ENCODE measurements around the gene G3BP1.
"Not testable (repeated sequence)": the region's sequence is repeated elsewhere in the genome, so short reads cannot be mapped to it uniquely, and the experiment has no call there.

Gene G3BP1

GRCh38 chr5:151770383-151771258 is 1.1 kb upstream of the G3BP1 start:
- no peaks in the 10 kb centered on the region for H3K9me3 Mint-ChIP-seq
- peaks cover 27% of the 10 kb centered on the region for H3K4me1 Mint-ChIP-seq (ENCODE audit: low read depth)
- no peak overlapping the region for H3K4me3 Mint-ChIP-seq
- peaks cover 21% of the 10 kb centered on the region for H3K36me3 Mint-ChIP-seq (ENCODE audit: low read depth)
- no peak for DNase-seq (ENCODE audit: low spot score)
- H3K27ac Mint-ChIP-seq, result no peak overlapping the region
- no peaks in the 10 kb centered on the region for H3K27me3 Mint-ChIP-seq (ENCODE audit: low read depth)

GRCh38 chr5:151772029-151772845 is 483 bp downstream of the G3BP1 start:
- H3K4me3 Mint-ChIP-seq, result peak overlapping the region; percentile 90
- peak; percentile 39 for DNase-seq (ENCODE audit: low spot score)
- H3K9me3 Mint-ChIP-seq, result no peaks in the 10 kb centered on the region
- peak overlapping the region; percentile 83 for H3K27ac Mint-ChIP-seq
- H3K36me3 Mint-ChIP-seq (ENCODE audit: low read depth), result peaks cover 30% of the 10 kb centered on the region
- H3K27me3 Mint-ChIP-seq (ENCODE audit: low read depth), result no peaks in the 10 kb centered on the region
- peaks cover 32% of the 10 kb centered on the region for H3K4me1 Mint-ChIP-seq (ENCODE audit: low read depth)

GRCh38 chr5:151772846-151773561 is 1.2 kb downstream of the G3BP1 start:
- H3K9me3 Mint-ChIP-seq, result no peaks in the 10 kb centered on the region
- H3K36me3 Mint-ChIP-seq (ENCODE audit: low read depth), result peaks cover 37% of the 10 kb centered on the region
- no peak for DNase-seq (ENCODE audit: low spot score)
- H3K4me3 Mint-ChIP-seq, result peak overlapping the region; percentile 90
- no peaks in the 10 kb centered on the region for H3K27me3 Mint-ChIP-seq (ENCODE audit: low read depth)
- H3K27ac Mint-ChIP-seq, result peak overlapping the region; percentile 83
- peaks cover 39% of the 10 kb centered on the region for H3K4me1 Mint-ChIP-seq (ENCODE audit: low read depth)

GRCh38 chr5:151773951-151774350 is 2.2 kb downstream of the G3BP1 start:
- DNase-seq (ENCODE audit: low spot score), result no peak
- Mint-ChIP-seq H3K27ac (peak overlapping the region; percentile 55), H3K4me1 (ENCODE audit: low read depth) (peaks cover 42% of the 10 kb centered on the region), H3K27me3 (ENCODE audit: low read depth) (no peaks in the 10 kb centered on the region), H3K4me3 (peak overlapping the region; percentile 90), H3K36me3 (ENCODE audit: low read depth) (peaks cover 41% of the 10 kb centered on the region), H3K9me3 (no peaks in the 10 kb centered on the region)

- Mint-ChIP-seq H3K27ac (no peak overlapping the region), H3K9me3 (no peaks in the 10 kb centered on the region), H3K4me1 (ENCODE audit: low read depth) (peaks cover 51% of the 10 kb centered on the region), H3K4me3 (peak overlapping the region; percentile 90), H3K27me3 (ENCODE audit: low read depth) (no peaks in the 10 kb centered on the region), H3K36me3 (ENCODE audit: low read depth) (peaks cover 47% of the 10 kb centered on the region)
- DNase-seq (ENCODE audit: low spot score), result no peak
These were observed 3.4 kb downstream of the G3BP1 start for GRCh38 chr5:151775025-151775606.

- peaks cover 32% of the 10 kb centered on the region for H3K36me3 Mint-ChIP-seq (ENCODE audit: low read depth)
- no peaks in the 10 kb centered on the region for H3K9me3 Mint-ChIP-seq
- H3K27ac Mint-ChIP-seq, result no peak overlapping the region
- no peak for DNase-seq (ENCODE audit: low spot score)
- no peaks in the 10 kb centered on the region for H3K27me3 Mint-ChIP-seq (ENCODE audit: low read depth)
- H3K4me3 Mint-ChIP-seq, result no peak overlapping the region
- H3K4me1 Mint-ChIP-seq (ENCODE audit: low read depth), result peaks cover 52% of the 10 kb centered on the region
These were observed 7.9 kb downstream of the G3BP1 start for GRCh38 chr5:151779531-151780125.

- Mint-ChIP-seq H3K36me3 (ENCODE audit: low read depth) (peaks cover 29% of the 10 kb centered on the region), H3K4me1 (ENCODE audit: low read depth) (peaks cover 51% of the 10 kb centered on the region), H3K9me3 (no peaks in the 10 kb centered on the region), H3K4me3 (no peak overlapping the region), H3K27ac (no peak overlapping the region), H3K27me3 (ENCODE audit: low read depth) (no peaks in the 10 kb centered on the region)
- no peak for DNase-seq (ENCODE audit: low spot score)
These were observed 8.6 kb downstream of the G3BP1 start for GRCh38 chr5:151780348-151780747.

GRCh38 chr5:151781201-151781600 is 9.4 kb downstream of the G3BP1 start:
- H3K27ac Mint-ChIP-seq, result no peak overlapping the region

GRCh38 chr5:151783664-151784063 is 11.9 kb downstream of the G3BP1 start:
- H3K4me1 Mint-ChIP-seq (ENCODE audit: low read depth), result peaks cover 41% of the 10 kb centered on the region
- not testable (repeated sequence) for H3K27me3 Mint-ChIP-seq (ENCODE audit: low read depth); DNase-seq (ENCODE audit: low spot score); H3K4me3 Mint-ChIP-seq; H3K27ac Mint-ChIP-seq; H3K9me3 Mint-ChIP-seq
- H3K36me3 Mint-ChIP-seq (ENCODE audit: low read depth), result peaks cover 21% of the 10 kb centered on the region

More at GRCh38 chr5:151781201-151781600, 9.4 kb downstream of the G3BP1 start:
- no peaks in the 10 kb centered on the region for H3K27me3 Mint-ChIP-seq (ENCODE audit: low read depth)
- no peak overlapping the region for H3K4me3 Mint-ChIP-seq
- peaks cover 52% of the 10 kb centered on the region for H3K4me1 Mint-ChIP-seq (ENCODE audit: low read depth)
- H3K9me3 Mint-ChIP-seq, result no peaks in the 10 kb centered on the region
- no peak for DNase-seq (ENCODE audit: low spot score)
- H3K36me3 Mint-ChIP-seq (ENCODE audit: low read depth), result peaks cover 23% of the 10 kb centered on the region

- Mint-ChIP-seq H3K9me3 (no peaks in the 10 kb centered on the region), H3K27ac (no peak overlapping the region), H3K27me3 (ENCODE audit: low read depth) (no peaks in the 10 kb centered on the region), H3K4me3 (no peak overlapping the region), H3K36me3 (ENCODE audit: low read depth) (peaks cover 21% of the 10 kb centered on the region), H3K4me1 (ENCODE audit: low read depth) (peaks cover 37% of the 10 kb centered on the region)
- DNase-seq (ENCODE audit: low spot score), result no peak
These were observed 12.4 kb downstream of the G3BP1 start for GRCh38 chr5:151784141-151784540.

- DNase-seq (ENCODE audit: low spot score), result no peak
- H3K36me3 Mint-ChIP-seq (ENCODE audit: low read depth), result peaks cover 39% of the 10 kb centered on the region
- H3K27ac Mint-ChIP-seq, result no peak overlapping the region
- no peaks in the 10 kb centered on the region for H3K9me3 Mint-ChIP-seq
- H3K4me3 Mint-ChIP-seq, result no peak overlapping the region
- no peaks in the 10 kb centered on the region for H3K27me3 Mint-ChIP-seq (ENCODE audit: low read depth)
- H3K4me1 Mint-ChIP-seq (ENCODE audit: low read depth), result peaks cover 21% of the 10 kb centered on the region
These were observed 14.7 kb downstream of the G3BP1 start for GRCh38 chr5:151786468-151786867.

- no peak overlapping the region for H3K4me3 Mint-ChIP-seq
- DNase-seq (ENCODE audit: low spot score), result no peak
- no peaks in the 10 kb centered on the region for H3K27me3 Mint-ChIP-seq (ENCODE audit: low read depth)
- H3K9me3 Mint-ChIP-seq, result no peaks in the 10 kb centered on the region
- H3K36me3 Mint-ChIP-seq (ENCODE audit: low read depth), result peaks cover 48% of the 10 kb centered on the region
- H3K4me1 Mint-ChIP-seq (ENCODE audit: low read depth), result peaks cover 24% of the 10 kb centered on the region
- no peak overlapping the region for H3K27ac Mint-ChIP-seq
These were observed 16.1 kb downstream of the G3BP1 start for GRCh38 chr5:151787817-151788216.

GRCh38 chr5:151793358-151793757 is 21.6 kb downstream of the G3BP1 start:
- no peak overlapping the region for H3K27ac Mint-ChIP-seq
- peaks cover 69% of the 10 kb centered on the region for H3K36me3 Mint-ChIP-seq (ENCODE audit: low read depth)
- H3K9me3 Mint-ChIP-seq, result no peaks in the 10 kb centered on the region
- no peak overlapping the region for H3K4me3 Mint-ChIP-seq
- no peak for DNase-seq (ENCODE audit: low spot score)
- no peaks in the 10 kb centered on the region for H3K27me3 Mint-ChIP-seq (ENCODE audit: low read depth)
- peaks cover 20% of the 10 kb centered on the region for H3K4me1 Mint-ChIP-seq (ENCODE audit: low read depth)

Measured in T-helper 2 cell treated with Interferon-gamma antibody and Interleukin-4, amounts not matched to agents 5 μg/mL and 100 μg/mL, for 36 hours (primary cell).